Nephron progenitor cell (in vitro differentiated cells): Measurements from ENCODE around the gene BICD1.

ENCODE experiments used
- DNase-seq: peaks from one replicate; pipeline ENCODE4 v3.0.0; 2021
- H3K27ac Mint-ChIP-seq: 2 replicates; pipeline ENCODE4 v1.8.0; 2021; ENCODE audit warnings: mild to moderate bottlenecking, moderate library complexity, mixed read lengths
- H3K27me3 Mint-ChIP-seq: 2 replicates; pipeline ENCODE4 v1.8.0; 2021; ENCODE audit warnings: mild to moderate bottlenecking, low read depth, mixed read lengths; ENCODE audit not compliant: poor library complexity
- H3K36me3 Mint-ChIP-seq: 2 replicates; pipeline ENCODE4 v1.8.0; 2021; ENCODE audit warnings: low read depth, mixed read lengths
- H3K4me1 Mint-ChIP-seq: 2 replicates; pipeline ENCODE4 v1.8.0; 2021; ENCODE audit warnings: mixed read lengths
- H3K4me3 Mint-ChIP-seq: 2 replicates; pipeline ENCODE4 v1.8.0; 2021; ENCODE audit warnings: mild to moderate bottlenecking, moderate library complexity, mixed read lengths
- H3K9me3 Mint-ChIP-seq: 2 replicates; pipeline ENCODE4 v1.8.0; 2021; ENCODE audit warnings: mild to moderate bottlenecking, moderate library complexity, mixed read lengths
- TF ChIP-seq, protein P1 (sequence below): fragments of 200-600 bp; sonication (generic); IDR thresholded peaks from 2 replicates; pipeline ENCODE4 v1.5.0; 2021; ENCODE audit warnings: antibody characterized with exemption

BICD1 gene

DNA sequence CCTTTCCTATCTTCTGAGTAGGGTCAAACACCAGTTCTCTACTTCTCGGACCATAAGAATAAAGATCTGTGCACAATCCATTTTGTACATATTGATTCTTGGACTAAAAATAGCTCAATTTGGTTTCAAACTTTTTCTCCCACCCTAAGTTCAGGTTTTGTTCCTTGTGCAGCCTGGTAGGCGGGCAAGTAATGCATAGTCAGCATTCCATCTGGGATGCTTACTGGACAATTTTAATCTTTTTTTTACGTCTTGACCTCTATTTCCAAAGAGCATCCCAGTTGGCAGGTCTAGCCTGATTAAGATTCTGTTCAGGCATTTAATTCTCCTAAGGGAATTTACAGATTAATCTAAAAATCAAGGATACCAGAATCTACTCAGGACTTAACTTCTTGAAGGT lies 126.9 kb downstream of the BICD1 start:
- DNase-seq, result no peak
- H3K9me3 Mint-ChIP-seq, result peaks cover 24% of the 10 kb centered on the region
- H3K27ac Mint-ChIP-seq, result no peak overlapping the region
- peaks cover 32% of the 10 kb centered on the region for H3K36me3 Mint-ChIP-seq
- H3K4me1 Mint-ChIP-seq, result no peaks in the 10 kb centered on the region
- no peaks in the 10 kb centered on the region for H3K27me3 Mint-ChIP-seq
- TF ChIP-seq, protein P1, sequence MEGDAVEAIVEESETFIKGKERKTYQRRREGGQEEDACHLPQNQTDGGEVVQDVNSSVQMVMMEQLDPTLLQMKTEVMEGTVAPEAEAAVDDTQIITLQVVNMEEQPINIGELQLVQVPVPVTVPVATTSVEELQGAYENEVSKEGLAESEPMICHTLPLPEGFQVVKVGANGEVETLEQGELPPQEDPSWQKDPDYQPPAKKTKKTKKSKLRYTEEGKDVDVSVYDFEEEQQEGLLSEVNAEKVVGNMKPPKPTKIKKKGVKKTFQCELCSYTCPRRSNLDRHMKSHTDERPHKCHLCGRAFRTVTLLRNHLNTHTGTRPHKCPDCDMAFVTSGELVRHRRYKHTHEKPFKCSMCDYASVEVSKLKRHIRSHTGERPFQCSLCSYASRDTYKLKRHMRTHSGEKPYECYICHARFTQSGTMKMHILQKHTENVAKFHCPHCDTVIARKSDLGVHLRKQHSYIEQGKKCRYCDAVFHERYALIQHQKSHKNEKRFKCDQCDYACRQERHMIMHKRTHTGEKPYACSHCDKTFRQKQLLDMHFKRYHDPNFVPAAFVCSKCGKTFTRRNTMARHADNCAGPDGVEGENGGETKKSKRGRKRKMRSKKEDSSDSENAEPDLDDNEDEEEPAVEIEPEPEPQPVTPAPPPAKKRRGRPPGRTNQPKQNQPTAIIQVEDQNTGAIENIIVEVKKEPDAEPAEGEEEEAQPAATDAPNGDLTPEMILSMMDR, result no peak
- no peak overlapping the region for H3K4me3 Mint-ChIP-seq

DNA sequence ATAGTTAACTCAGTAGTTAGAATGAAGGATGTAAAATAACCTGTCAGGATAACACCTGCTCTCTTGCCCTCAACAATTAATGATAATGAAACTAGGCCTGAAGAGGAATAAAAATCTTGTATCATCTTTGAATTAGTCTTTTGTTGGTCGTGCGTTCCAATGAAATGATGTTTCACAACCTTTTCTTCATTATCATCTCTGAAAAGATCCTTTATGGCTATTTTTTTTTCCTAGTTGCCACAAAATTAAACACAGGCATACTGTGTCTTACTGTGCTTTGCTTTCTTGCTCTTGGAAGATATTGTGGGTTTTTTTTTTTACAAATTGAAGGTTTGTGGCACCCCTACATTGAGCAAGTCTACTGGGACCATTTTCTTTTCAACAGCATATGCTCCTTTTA lies 128.6 kb downstream of the BICD1 start:
- H3K9me3 Mint-ChIP-seq, result peaks cover 24% of the 10 kb centered on the region
- H3K27me3 Mint-ChIP-seq, result no peaks in the 10 kb centered on the region
- DNase-seq, result no peak
- H3K4me3 Mint-ChIP-seq, result no peak overlapping the region
- no peak overlapping the region for H3K27ac Mint-ChIP-seq
- peaks cover 3% of the 10 kb centered on the region for H3K4me1 Mint-ChIP-seq
- TF ChIP-seq, protein P1, result no peak
- peaks cover 35% of the 10 kb centered on the region for H3K36me3 Mint-ChIP-seq

DNA sequence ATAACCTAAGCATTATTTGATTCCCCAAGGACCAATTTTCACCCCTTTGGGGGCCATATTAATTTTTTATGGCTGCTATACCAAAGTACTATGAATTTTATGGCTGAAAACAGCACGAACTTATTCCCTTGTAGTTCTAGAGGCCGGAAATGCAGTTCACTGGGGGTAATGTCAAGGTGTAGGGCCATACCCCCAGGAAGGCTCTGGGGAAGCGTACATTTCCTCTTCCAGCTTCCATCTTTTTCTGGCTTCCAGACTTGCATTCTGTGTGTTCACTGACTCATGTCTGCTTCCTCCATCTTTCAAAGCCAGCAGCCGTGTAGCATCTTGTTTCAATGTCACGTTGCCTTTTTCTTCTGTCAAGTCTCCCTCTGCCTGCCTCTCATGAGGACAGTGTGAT lies 133.5 kb downstream of the BICD1 start:
- peak overlapping the region; percentile 83 for H3K27ac Mint-ChIP-seq

DNA sequence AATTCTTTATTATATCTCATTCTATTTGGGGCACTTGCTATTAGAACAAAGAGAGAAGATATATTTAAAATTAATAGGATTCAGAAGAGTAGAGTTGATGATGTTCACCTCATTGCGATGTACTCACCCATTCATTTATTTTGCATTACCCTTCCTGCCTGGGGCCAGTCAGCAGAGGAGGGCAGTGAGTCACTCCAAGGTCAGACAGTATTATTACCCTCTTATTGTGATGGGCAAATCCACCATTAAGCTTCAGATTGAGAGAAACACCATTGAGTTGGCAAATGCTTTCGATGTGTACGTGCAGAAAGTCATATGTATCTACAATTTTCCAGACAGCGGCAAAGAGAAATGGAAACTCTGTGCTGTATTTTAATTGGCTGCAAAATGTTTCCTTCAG lies 134.2 kb downstream of the BICD1 start:
- TF ChIP-seq, protein P1, result no peak
- Mint-ChIP-seq H3K36me3 (peaks cover 42% of the 10 kb centered on the region), H3K27me3 (no peaks in the 10 kb centered on the region), H3K4me3 (no peak overlapping the region), H3K4me1 (peaks cover 10% of the 10 kb centered on the region), H3K27ac (no peak overlapping the region), H3K9me3 (peaks cover 24% of the 10 kb centered on the region)
- no peak for DNase-seq

More for the DNA sequence above, 133.5 kb downstream of the BICD1 start:
- TF ChIP-seq, protein P1, result no peak
- Mint-ChIP-seq H3K9me3 (peaks cover 24% of the 10 kb centered on the region), H3K4me1 (peaks cover 10% of the 10 kb centered on the region), H3K36me3 (peaks cover 45% of the 10 kb centered on the region), H3K27me3 (no peaks in the 10 kb centered on the region), H3K4me3 (no peak overlapping the region)
- DNase-seq, result peak; percentile 9

DNA sequence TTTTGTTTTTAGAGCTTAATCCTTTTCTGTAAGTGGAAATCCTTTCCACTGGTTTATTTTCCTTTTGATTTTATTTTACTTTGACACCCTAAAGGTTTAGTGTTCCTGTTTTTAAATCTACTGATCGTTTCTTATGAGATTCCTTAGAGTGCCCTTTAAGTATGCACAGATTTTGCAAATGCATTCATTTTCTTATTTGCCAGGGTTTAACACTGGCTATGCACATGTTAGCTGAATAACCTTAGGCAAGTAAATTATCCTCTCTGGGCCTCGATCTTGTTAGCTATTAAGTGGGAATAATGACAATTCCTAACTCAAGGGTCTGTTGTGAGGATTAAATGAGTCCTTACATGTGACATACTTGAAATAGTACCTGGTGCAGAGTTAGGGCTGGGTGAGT lies 136.0 kb downstream of the BICD1 start:
- Mint-ChIP-seq H3K9me3 (peaks cover 18% of the 10 kb centered on the region), H3K27ac (no peak overlapping the region), H3K36me3 (peaks cover 35% of the 10 kb centered on the region), H3K4me3 (no peak overlapping the region), H3K27me3 (no peaks in the 10 kb centered on the region), H3K4me1 (peaks cover 10% of the 10 kb centered on the region)
- DNase-seq, result no peak
- TF ChIP-seq, protein P1, result no peak

DNA sequence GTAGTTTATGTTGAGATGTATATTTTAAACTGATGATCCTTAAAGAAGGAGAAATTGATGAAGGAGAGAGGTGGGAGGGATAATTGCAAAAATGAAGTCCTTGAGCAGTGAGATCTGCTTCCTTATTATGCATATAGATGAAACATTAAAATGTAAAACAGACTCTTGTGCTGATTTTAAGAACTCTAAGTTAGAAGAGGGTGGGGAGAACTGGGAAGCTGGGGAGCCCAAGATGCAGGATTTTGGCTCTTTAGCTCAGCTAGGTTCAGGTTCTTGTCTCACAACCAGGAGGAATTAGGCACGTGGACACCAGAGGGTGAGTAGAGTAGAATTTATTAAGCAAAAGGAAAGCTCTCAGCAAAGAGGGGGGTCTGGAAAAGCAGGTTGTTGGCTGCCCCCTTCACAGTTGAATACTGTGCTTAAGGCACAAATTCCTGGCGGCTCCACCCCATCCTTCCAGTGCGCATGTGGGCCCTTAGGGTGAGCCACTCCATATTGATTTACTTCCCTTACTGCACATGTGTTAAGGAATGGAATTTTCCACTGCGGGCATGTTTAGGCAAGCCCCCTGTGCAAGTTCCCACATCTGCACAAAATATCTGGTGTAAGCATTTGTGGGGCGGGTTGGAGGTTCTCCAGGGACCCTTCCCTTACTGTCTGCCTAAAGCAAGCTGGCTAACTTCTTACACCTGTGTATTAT lies 141.9 kb downstream of the BICD1 start:
- DNase-seq, result no peak
- Mint-ChIP-seq H3K27me3 (no peaks in the 10 kb centered on the region), H3K36me3 (peaks cover 27% of the 10 kb centered on the region), H3K4me3 (no peak overlapping the region), H3K4me1 (peaks cover 23% of the 10 kb centered on the region), H3K9me3 (peaks cover 17% of the 10 kb centered on the region), H3K27ac (peak overlapping the region; percentile 84)
- TF ChIP-seq, protein P1, result no peak
